Vagina (tissue), 2 donors: Measurements from ENCODE around the gene DNAAF1. TPM values are rescaled to one million over a fixed set of nuclear protein-coding genes. Genes with fewer than 3 reads are reported as not detected.

Source experiments
- DNase-seq, 2 donors: peaks; one replicate each; pipeline ENCODE4 v3.0.0-alpha.2; 2017; ENCODE audit errors: extremely low spot score in 2 of 2
- H3K27ac ChIP-seq: fragments of 200-600 bp; sonication (generic); one replicate; pipeline ENCODE4 v1.5.1; 2019
- H3K27me3 ChIP-seq: fragments of 200-600 bp; sonication (generic); one replicate; pipeline ENCODE4 v1.5.1; 2019
- H3K36me3 ChIP-seq, 2 donors: fragments of 200-600 bp; sonication (generic); one replicate each; pipeline ENCODE4 v1.5.1; 2017 to 2019
- H3K4me1 ChIP-seq: fragments of 200-600 bp; sonication (generic); one replicate; pipeline ENCODE4 v1.5.1; 2019
- H3K4me3 ChIP-seq, 2 donors: fragments of 200-600 bp; sonication (generic); 1 replicate in 1 of 2; 2 replicates in 1 of 2; pipeline ENCODE4 v1.5.1; 2016 to 2019
- H3K9me3 ChIP-seq: fragments of 200-600 bp; sonication (generic); one replicate; pipeline ENCODE4 v1.5.1; 2019
- CTCF ChIP-seq, 3 experiments: fragments of 450-650 bp in 2 of 3; fragments of 200-600 bp in 1 of 3; sonication (generic) in 1 of 3; IDR thresholded peaks; one replicate each; pipeline ENCODE4 v1.5.1; 2017 to 2019; ENCODE audit warnings: antibody characterized with exemption in 3 of 3, mild to moderate bottlenecking in 2 of 3, moderate library complexity in 2 of 3
- POLR2A ChIP-seq, 2 donors: fragments of 450-650 bp; IDR thresholded peaks; one replicate each; pipeline ENCODE4 v1.6.1; 2017; ENCODE audit warnings: antibody characterized with exemption in 2 of 2, mild to moderate bottlenecking in 2 of 2, moderate library complexity in 2 of 2
- POLR2AphosphoS5 ChIP-seq, 2 donors: sonication (generic); formaldehyde crosslinking; IDR thresholded peaks; one replicate each; pipeline ENCODE4 v1.9.0; 2017; ENCODE audit warnings: antibody characterized with exemption in 2 of 2, mild to moderate bottlenecking in 2 of 2, low read depth in 1 of 2; ENCODE audit not compliant: insufficient read depth in 1 of 2
- intact Hi-C: fragments of 100-400 bp; cut with DNase I; formaldehyde crosslinking; loops from one replicate; pipeline ENCODE4 v1.15.1; 2023
- total RNA-seq: library from RNA; depleted of rRNA; stranded (reverse); fragments of >200 nt; gene quantifications from one replicate; pipeline ENCODE4 v1.2.3, GENCODE V29; 2016

The DNAAF1 gene
- total RNA-seq, 1 donor from 2014 or later, result not detected

DNA sequence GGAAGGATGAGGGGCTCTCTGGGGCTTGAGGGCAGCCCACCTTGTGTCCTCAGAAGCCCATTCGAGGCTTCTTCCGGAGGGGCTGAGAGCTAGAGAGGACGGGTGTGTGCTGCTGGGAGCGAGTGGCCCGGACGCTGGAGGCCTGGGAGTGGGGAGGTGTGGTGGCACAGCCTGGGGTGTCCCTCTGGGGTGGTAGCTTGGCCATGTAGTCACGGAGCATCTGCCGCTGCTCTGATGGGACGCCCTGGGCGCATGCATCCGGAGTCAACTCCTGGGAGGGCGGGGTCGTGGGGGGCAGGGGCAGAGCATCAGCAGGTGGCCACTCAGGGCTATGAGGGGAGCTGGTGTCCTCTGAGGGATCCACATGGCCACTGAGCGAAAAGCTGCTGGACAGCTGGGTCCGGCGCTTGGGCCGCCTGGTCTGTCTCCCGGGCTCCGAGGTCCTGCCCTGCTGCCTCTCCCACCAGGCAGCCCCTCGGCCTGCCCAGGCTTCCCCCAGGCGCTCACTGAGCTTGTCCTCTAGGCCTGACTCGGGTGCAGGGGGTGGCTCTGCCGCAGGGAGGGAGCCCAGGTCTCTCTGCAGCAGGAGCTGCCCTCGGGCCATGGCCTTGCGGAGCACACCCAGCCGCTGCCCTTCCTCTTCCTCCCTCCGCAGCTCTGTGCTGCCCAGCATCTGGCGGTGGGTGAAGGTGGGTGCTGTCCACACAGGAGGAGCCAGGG, 33.9 kb downstream of the DNAAF1 start:
- Histone ChIP-seq H3K27ac (no peak overlapping the region), H3K27me3 (no peaks in the 10 kb centered on the region), H3K4me3 (no peak overlapping the region), H3K36me3 (peaks cover 0 to 48% of the 10 kb centered on the region in 2 donors), H3K9me3 (no peaks in the 10 kb centered on the region), H3K4me1 (peaks cover 36% of the 10 kb centered on the region)
- intact Hi-C loops, result loop anchor here (10.0 kb wide), 1 partner anchor 224 kb away; the partner anchor contains the start of gene OSGIN1
- TF ChIP-seq POLR2AphosphoS5 (IDR thresholded peaks at IDR 0.05; ENCODE audit: insufficient read depth in 1 of 2, low read depth in 1 of 2) (no peak), POLR2A (IDR thresholded peaks at IDR 0.05) (no peak), CTCF (IDR thresholded peaks at IDR 0.05) (no peak)
- no peak for DNase-seq

DNA sequence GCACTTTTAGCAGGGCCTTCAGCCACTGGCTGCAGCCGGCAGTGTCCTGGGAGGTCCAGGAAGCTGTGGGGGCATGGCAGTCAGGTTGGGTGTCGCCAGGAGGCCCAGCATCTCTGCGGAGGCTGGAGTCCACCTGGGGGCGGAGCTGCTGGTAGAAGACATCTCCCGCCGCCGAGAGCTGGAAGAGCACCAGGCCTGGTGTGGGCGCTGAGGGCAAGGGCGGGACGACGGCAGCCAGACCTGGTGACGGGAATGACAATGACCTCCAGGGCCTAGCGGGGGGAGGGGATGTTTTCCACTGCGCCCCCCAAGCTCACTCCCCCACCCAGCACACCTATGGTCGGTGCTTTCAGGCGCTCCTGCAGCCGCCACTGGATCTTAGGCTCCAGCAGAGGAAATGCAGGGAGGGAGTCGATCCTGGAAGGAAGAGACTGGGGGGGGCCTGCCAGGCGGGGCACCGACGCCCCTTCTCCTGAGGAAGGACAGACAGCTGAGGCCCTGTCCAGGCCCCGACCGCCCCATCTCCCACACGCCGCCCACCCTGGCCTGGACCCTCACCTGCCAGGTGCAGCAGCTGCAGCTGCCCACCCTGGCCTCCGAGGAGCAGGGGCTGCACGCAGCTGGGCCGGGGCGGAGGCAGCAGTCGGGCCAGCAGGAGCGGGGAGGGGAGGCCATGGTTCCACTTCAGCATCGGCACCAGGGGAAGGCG, 34.7 kb downstream of the DNAAF1 start:
- Histone ChIP-seq H3K9me3 (no peaks in the 10 kb centered on the region), H3K36me3 (peaks cover 0 to 55% of the 10 kb centered on the region in 2 donors), H3K4me3 (no peak overlapping the region), H3K27ac (no peak overlapping the region), H3K27me3 (no peaks in the 10 kb centered on the region), H3K4me1 (peaks cover 40% of the 10 kb centered on the region)
- no peak for TF ChIP-seq POLR2A (IDR thresholded peaks at IDR 0.05)
- intact Hi-C loops, result loop anchor here (10.0 kb wide), 2 partner anchors 95 to 225 kb away; partner anchors contain the start of gene OSGIN1
- no peak for DNase-seq

GRCh38 chr16:84180519-84181140, 35.5 kb downstream of the DNAAF1 start:
- peaks cover 0 to 56% of the 10 kb centered on the region in 2 donors for H3K36me3 ChIP-seq
- no peaks in the 10 kb centered on the region for H3K9me3 ChIP-seq
- H3K4me1 ChIP-seq, result peaks cover 37% of the 10 kb centered on the region
- TF ChIP-seq CTCF (IDR thresholded peaks at IDR 0.05) (no peak), POLR2AphosphoS5 (IDR thresholded peaks at IDR 0.05; ENCODE audit: insufficient read depth in 1 of 2, low read depth in 1 of 2) (no peak), POLR2A (IDR thresholded peaks at IDR 0.05) (no peak)
- intact Hi-C loops, result loop anchor here (10.0 kb wide), 1 partner anchor 96 kb away; no protein-coding TSS in a partner anchor
- H3K27ac ChIP-seq, result no peak overlapping the region
- H3K4me3 ChIP-seq, result no peak overlapping the region
- DNase-seq, result no peak
- no peaks in the 10 kb centered on the region for H3K27me3 ChIP-seq

DNA sequence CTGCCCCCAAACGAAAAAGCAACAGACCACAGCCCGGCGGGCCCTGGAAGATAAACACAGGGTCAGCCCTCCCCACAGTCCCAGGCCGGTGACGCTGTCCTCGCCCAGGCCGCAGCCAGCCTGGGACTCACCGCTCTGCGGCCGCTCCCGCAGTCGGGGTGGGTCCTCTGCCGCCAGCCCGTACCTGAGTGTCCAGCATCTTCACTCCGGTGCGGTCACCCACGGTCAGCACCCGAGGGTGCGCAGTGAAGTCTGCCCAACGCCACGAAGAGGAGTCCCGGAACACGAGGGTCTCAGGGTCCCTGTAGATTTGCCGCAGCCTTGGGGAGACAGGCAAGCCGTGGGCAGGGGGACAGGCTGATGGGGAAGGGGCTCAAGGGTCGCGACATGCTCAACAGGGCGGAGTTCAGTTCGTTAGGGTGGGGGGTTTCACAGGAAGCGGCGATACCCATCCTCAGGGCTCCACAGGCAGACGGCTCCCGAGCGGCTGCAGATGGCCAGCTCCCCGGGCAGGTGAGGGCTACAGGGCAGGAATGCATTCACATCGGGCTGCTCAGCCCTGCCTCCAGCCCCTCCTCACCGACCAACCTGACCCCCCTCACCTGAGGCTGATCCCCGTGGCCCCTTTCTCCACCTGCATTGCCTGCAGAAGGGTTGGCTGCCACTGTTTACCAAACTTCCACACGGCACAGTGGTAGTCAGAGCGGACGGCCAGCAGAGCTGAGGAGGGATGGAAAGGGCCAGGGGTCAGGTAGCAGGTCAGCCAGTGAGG, 36.2 kb downstream of the DNAAF1 start:
- intact Hi-C loops, result loop anchor here (10.0 kb wide), 1 partner anchor 97 kb away; no protein-coding TSS in a partner anchor
- Histone ChIP-seq H3K27me3 (no peaks in the 10 kb centered on the region), H3K4me1 (peaks cover 37% of the 10 kb centered on the region), H3K9me3 (no peaks in the 10 kb centered on the region), H3K27ac (no peak overlapping the region), H3K36me3 (peaks cover 0 to 56% of the 10 kb centered on the region in 2 donors), H3K4me3 (no peak overlapping the region)
- no peak for DNase-seq
- TF ChIP-seq CTCF (IDR thresholded peaks at IDR 0.05) (no peak), POLR2AphosphoS5 (IDR thresholded peaks at IDR 0.05; ENCODE audit: insufficient read depth in 1 of 2, low read depth in 1 of 2) (no peak), POLR2A (IDR thresholded peaks at IDR 0.05) (no peak)

- Histone ChIP-seq H3K4me1 (peaks cover 33% of the 10 kb centered on the region), H3K27ac (no peak overlapping the region), H3K27me3 (no peaks in the 10 kb centered on the region), H3K36me3 (peaks cover 0 to 56% of the 10 kb centered on the region in 2 donors), H3K4me3 (no peak overlapping the region), H3K9me3 (no peaks in the 10 kb centered on the region)
- no peak for DNase-seq
- intact Hi-C loops, result loop anchor here (10.0 kb wide), 1 partner anchor 97 kb away; no protein-coding TSS in a partner anchor
- TF ChIP-seq CTCF (IDR thresholded peaks at IDR 0.05) (no peak), POLR2A (IDR thresholded peaks at IDR 0.05) (no peak), POLR2AphosphoS5 (IDR thresholded peaks at IDR 0.05; ENCODE audit: insufficient read depth in 1 of 2, low read depth in 1 of 2) (no peak)
These were observed 37.0 kb downstream of the DNAAF1 start for GRCh38 chr16:84182104-84182503.
